ENCODE measurements around the gene TUBA8.
"Not testable (repeated sequence)": the region's sequence is repeated elsewhere in the genome, so short reads cannot be mapped to it uniquely, and the experiment has no call there.

Gene TUBA8

GRCh38 chr22:18106550-18107341 is 3.9 kb upstream of the TUBA8 start:
- not testable (repeated sequence) for DNase-seq

DNA sequence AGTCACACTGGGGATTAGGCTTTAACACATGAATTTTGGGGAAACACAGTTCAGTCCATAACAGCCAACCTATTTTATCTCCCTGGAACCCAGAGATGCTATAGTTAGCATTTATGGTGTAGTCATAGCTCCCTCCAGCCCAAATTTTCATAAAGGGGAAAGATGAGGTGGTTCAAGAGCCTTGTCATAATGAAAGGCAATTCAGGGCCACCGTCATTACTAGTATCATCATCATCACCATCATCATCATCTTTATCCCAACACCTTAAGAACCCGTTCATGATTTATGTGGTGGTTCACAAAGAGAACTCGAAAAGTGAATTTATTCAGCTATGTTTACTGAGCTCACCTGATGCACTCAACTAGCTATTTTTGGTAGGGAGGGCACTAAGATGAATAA is 2.4 kb upstream of the TUBA8 start:
- DNase-seq: no peak

DNA sequence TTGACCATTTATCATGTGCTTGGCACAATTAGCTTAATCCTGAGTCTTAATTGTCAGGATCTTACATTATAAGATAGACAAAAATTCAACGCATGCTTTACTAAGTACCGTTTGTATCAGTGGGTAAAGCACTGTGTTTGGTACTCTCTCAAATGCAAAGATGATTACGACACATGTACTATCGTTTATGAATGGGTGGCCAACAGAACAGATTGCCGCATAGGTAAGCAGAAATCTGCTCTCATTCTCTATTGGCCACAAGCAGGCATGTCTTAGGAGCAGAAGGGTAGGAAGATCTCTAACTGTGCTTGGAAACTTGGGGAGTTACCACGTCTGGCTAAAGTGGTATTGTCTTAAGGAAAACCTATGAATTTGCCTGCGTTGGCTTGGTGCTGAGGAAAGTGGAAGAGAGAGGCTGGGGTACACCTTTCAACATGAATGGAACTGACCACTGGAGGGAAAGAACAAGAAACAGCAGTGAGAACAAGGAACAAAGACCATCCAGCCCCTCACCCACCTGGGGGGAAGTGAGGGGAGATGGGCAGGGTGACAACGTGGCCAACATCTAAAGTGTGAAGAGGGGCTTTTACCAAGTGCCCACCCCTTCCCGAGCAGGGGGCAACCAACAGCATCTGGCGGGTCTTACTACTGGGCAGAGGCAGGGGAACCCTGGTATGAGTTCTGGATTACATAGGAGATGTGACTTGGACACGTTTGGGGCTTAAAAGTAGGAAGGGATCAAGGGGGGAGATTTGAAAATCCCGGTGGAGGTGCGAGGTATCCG is 1.0 kb upstream of the TUBA8 start:
- no peak for DNase-seq

DNA sequence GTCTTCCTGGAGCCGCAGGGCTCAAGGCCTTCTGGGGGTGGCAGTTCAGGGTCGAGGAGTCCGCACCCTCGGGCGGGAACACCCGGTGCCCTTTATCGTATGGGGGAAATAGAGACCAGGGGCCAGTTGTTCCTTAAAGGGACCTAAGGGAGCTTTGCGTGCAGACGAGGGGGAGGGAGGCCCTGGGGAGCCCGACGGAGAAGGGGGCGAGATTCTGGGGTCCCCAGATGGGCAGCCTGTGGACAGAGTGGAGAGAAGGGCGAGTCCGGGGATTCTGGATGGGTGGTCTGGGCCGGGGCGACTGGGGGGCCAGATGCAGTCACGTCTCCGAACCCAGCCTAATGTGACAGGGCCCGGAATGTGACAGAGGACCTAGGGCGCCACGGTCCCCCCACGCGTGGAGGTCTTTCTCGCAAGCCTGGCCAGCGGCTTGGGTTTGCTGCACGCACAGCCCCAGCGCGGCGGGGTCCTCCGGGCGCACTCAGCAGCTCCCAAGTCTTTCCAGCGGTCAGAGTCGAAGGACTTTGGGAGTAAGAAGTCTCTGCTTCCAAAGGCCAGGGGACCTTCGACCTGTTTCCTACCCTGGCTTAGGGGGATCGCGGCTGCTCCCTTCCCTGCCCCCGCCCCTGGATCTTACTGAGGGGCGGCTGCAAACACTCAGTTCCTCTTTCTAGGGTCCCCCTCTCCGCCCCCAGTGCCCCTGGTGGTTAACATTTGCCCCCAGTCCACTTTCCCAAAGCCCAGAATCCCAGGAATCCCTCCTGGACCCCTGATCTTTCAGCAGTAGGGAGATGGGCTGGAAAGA is 547 bp downstream of the TUBA8 start:
- DNase-seq: no peak

- DNase-seq: no peak
Observed at GRCh38 chr22:18111759-18112330, 1.2 kb downstream of the TUBA8 start.

DNA sequence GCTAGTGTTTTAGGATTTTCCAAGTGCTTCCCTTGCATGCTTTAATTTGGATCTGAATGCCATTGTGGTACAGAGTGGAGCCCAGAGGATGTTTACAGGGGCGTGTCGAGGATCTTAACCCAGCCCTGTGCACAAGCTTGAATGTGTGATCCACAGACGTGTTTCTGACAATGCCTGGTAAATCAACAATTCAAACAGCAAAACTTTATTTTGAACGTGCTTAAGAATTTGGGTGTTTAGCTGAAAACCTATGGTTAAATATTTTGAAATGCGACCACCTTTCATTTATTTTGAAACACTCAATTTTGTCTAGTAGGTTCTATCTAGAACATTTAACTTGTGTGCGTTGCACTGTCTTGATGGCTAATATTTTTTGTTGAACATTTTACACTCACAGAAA is 1.8 kb downstream of the TUBA8 start:
- DNase-seq: no peak

- DNase-seq: no peak
Observed at GRCh38 chr22:18113680-18114394, 3.2 kb downstream of the TUBA8 start.

DNA sequence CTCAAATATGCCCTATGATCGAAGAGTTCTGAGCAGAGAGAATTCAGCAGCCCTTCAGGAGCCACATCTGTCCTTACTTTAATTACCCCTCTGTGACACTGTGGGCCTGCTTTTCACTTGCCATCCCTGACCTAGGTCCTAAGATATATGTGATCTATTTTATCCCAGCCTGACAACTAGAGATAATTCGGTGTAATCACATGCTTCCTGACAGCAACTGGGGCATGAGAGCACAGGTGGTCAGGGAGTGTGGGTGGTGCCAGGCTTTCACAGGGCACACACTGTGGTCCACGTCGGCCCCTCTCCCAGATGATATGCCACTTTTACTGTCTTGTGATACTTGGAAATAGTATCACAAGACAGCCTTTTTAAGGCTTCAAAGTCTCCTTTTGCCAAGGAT is 3.9 kb downstream of the TUBA8 start:
- DNase-seq: no peak

DNA sequence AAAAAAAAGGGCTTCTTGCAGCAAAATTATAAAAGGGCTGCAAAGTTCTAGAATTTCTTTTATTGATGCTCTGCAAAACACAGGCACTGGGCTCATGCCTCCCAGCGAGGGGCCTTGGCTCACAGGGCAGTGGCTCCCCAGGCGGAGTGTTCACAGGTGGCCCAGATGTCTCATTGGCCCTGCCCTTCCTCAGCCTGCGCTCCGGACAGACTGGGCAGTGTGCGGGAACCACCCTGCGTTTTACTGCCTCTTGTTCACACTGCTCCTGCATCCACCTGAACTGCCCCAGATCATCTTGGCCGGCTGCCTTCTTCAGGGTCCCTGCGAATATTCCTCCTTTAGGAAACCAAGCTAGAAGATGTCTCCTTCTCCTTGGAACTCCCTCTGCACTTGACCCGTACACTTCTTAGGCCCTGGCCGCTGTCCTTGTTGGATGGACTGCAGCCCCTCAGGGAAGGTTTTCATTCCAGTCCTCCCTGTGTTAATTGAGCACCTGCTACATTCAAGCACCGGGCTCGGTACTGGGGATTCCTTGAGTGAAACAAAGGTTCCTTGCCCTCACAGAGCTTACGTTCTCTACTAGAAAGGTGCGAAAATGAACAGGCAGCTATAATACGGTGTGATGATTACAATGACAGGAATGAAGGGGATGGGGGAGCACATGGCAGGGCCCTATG is 4.5 kb downstream of the TUBA8 start:
- no peak for DNase-seq

- no peak for DNase-seq
Observed at GRCh38 chr22:18115906-18116371, 5.3 kb downstream of the TUBA8 start.

DNA sequence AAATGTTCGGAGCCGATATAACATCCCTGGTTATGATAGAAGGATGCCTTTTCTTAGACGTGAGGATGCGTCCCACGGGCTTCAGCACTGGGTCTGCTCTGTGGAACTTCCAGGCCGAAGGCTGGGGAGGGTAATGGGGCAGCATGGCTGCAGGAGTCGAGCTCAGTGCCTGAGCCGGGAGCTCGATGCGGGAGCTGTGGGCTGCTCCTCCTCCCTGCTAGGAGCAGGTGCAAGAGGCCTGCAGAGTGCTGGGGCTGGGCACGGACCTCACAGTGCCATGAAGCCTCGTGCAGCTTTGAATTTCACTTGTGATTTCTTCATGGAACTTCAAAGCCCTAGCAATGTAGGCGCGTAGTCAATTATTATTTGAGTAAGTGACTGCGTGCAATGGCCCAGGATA is 6.0 kb downstream of the TUBA8 start:
- DNase-seq: no peak

- no peak for DNase-seq
Observed at GRCh38 chr22:18118345-18118915, 7.8 kb downstream of the TUBA8 start.

DNA sequence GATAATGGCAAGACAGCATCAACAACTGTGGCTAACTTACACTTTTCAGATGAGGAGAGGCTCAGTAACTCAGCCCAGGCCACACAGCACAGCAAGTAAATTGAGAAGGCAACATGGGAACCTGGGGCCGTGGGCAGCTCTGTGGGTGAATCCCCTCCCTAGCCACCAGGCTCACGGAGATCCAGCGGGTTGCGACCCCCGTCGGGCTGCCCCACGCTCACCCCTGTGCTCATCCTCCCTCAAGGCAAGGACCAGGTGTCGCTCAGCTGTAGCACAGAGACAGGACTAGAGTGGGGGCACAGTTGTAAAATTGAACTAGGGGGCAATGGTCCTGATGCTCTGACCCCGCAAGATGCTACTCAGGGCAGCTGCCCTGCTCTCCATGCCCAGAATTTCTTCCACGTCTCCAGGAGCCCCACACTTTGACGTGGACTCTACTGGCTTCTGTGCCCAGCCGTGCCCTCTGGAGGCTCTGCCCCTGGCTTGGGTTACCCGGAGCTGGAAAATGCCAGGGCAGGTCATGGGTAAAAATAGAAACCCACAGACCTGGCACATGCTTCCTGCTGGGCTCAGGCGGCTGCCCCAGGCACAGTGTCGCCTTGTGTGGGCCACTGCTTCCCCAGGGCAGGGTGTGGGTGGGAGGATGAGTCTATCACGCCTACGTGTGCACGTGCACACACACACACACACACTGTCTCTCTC is 9.0 kb downstream of the TUBA8 start:
- DNase-seq: no peak

- no peak for DNase-seq
Observed at GRCh38 chr22:18120857-18121256, 10.2 kb downstream of the TUBA8 start.

DNA sequence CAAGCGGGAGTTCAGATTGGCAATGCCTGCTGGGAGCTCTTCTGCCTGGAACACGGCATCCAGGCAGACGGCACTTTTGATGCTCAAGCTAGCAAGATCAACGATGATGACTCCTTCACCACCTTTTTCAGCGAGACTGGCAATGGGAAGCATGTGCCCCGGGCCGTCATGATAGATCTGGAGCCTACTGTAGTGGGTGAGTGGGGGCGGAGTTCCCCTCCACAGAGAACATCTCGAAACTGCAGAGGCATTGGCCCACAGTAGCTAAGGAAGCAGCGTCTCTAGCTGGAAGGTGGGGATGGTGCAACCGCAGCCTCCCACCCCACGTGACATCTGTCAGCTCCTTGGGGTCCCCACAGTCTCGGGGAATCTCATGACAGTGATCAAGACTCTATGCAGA is 10.9 kb downstream of the TUBA8 start:
- DNase-seq: no peak

DNA sequence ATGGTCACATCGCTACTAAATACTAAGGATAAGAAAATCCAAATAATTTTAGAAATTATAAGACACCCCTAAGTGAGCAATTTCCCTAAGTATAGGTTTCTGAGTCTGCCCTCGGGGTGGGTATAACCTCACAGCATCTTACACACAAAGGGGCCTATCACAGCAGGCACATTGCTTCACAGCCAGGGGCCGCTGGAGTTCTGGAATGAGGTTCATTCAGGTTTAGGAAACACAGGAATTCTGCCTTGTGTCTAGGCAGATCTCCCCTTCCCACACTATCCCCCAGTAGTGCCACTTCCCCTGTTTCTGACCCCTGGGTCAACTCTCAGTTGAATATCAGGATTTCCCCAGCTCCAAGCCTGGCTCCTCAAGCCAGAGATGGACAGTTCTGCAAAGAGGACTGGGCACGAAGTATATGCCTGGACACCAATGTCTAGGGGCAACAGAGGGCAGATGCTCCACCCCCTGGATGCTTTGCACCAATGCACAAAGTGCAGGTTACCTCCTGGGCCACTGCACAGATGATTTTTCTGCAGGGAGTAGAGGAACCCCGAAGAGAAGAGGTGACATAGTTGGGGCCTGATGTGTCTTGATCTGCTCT is 11.4 kb downstream of the TUBA8 start:
- DNase-seq: no peak

DNA sequence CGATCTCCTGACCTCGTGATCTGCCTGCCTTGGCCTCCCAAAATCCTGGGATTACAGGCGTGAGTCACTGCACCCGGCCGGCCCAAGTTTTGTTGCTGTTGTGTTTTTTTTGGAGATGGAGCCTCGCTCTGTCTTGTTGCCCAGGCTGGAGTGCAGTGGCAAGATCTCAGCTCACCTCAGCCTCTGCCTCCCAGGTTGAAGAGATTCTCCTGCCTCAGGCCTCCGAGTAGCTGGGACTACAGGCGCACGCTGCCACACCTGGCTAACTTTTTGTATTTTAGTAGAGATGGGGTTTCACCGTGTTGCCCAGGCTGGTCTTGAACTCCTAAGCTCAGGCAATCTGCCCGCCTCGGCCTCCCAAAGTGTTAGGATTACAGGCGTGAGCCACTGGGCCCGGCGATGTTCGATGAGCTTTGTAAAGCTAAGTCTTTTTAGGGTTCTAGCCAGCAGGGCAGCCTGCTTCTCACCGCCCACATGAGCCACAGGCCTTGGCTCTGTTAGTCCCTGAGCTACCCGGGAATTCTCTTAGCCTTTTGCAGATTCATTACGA is 12.9 kb downstream of the TUBA8 start:
- not testable (repeated sequence) for DNase-seq

- DNase-seq: no peak
Observed at GRCh38 chr22:18126606-18127005, 16.0 kb downstream of the TUBA8 start.

- DNase-seq: no peak
Observed at GRCh38 chr22:18130018-18130417, 19.4 kb downstream of the TUBA8 start.
